CD8-positive, alpha-beta memory T cell (primary cell): Measurements from ENCODE around the gene MYOCD. TPM values are rescaled to one million over a fixed set of nuclear protein-coding genes. Genes with fewer than 3 reads are reported as not detected.

Source experiments
- CTCF ChIA-PET: fragments of 350-600 bp; sonication (Branson Sonifier 250); formaldehyde crosslinking; loops from one replicate; lab custom pipeline; 2021; ENCODE audit warnings: antibody characterized with exemption; lab: Charles Lee
- POLR2A ChIA-PET: fragments of 350-600 bp; sonication (Branson Sonifier 250); formaldehyde crosslinking; loops from one replicate; lab custom pipeline; 2021; ENCODE audit warnings: antibody characterized with exemption; lab: Charles Lee
- DNase-seq, 5 donors: peaks; one replicate each; pipeline versions ENCODE4 v3.0.0 to v3.0.0-alpha.2; 2020 to 2022; ENCODE audit warnings: mixed read lengths in 1 of 5
- H3K27ac ChIP-seq: one replicate; pipeline ENCODE4 v1.7.0; 2013; ENCODE audit warnings: low read depth, mild to moderate bottlenecking, low read length, moderate library complexity
- H3K27me3 ChIP-seq: 2 replicates; pipeline ENCODE4 v1.7.0; 2013; ENCODE audit warnings: low read length, mild to moderate bottlenecking; ENCODE audit not compliant: insufficient read depth, poor library complexity, severe bottlenecking
- H3K36me3 ChIP-seq: 2 replicates; pipeline ENCODE4 v1.7.0; 2013; ENCODE audit warnings: mild to moderate bottlenecking, low read length, moderate library complexity; ENCODE audit not compliant: insufficient read depth
- H3K4me1 ChIP-seq: 2 replicates; pipeline ENCODE4 v1.7.0; 2013; ENCODE audit warnings: mild to moderate bottlenecking, low read length, moderate library complexity; ENCODE audit not compliant: insufficient read depth
- H3K4me3 ChIP-seq: 2 replicates; pipeline ENCODE4 v1.7.0; 2013; ENCODE audit warnings: mild to moderate bottlenecking, low read length
- H3K9me3 ChIP-seq: 2 replicates; pipeline ENCODE4 v1.7.0; 2013; ENCODE audit warnings: mild to moderate bottlenecking, low read length
- H3K27ac Mint-ChIP-seq, 8 donors: one replicate each; pipeline ENCODE4 v1.8.0; 2020 to 2021; ENCODE audit warnings: mixed read lengths in 8 of 8, mild to moderate bottlenecking in 6 of 8, inconsistent platforms in 3 of 8, moderate library complexity in 3 of 8
- H3K27me3 Mint-ChIP-seq, 2 donors: one replicate each; pipeline ENCODE4 v1.8.0; 2020 to 2021; ENCODE audit warnings: mixed read lengths in 2 of 2, mild to moderate bottlenecking in 1 of 2, moderate library complexity in 1 of 2
- H3K36me3 Mint-ChIP-seq, 3 donors: one replicate each; pipeline ENCODE4 v1.8.0; 2020 to 2021; ENCODE audit warnings: mixed read lengths in 3 of 3, inconsistent platforms in 1 of 3, mild to moderate bottlenecking in 1 of 3
- H3K4me1 Mint-ChIP-seq, 3 donors: one replicate each; pipeline ENCODE4 v1.8.0; 2020 to 2021; ENCODE audit warnings: mixed read lengths in 3 of 3, inconsistent platforms in 1 of 3, mild to moderate bottlenecking in 1 of 3
- H3K4me3 Mint-ChIP-seq, 7 donors: one replicate each; pipeline ENCODE4 v1.8.0; 2020 to 2021; ENCODE audit warnings: mixed read lengths in 7 of 7, mild to moderate bottlenecking in 6 of 7, moderate library complexity in 4 of 7, inconsistent platforms in 2 of 7
- H3K9me3 Mint-ChIP-seq, 5 donors: one replicate each; pipeline ENCODE4 v1.8.0; 2020 to 2022; ENCODE audit warnings: mixed read lengths in 5 of 5, mild to moderate bottlenecking in 3 of 5, moderate library complexity in 2 of 5, inconsistent platforms in 1 of 5
- polyA plus RNA-seq: library from polyadenylated mRNA; unstranded; fragments of 300-500 nt; fragmentation: Illumina TruSeq; gene quantifications from one replicate; pipeline ENCODE4 v1.2.3, GENCODE V29; 2021
- total RNA-seq, 2 experiments: library from RNA; stranded (reverse); gene quantifications; one replicate each; pipeline ENCODE4 v1.2.3, GENCODE V29; 2021

MYOCD gene
- total and polyA plus RNA-seq, 3 experiments from 2014 or later = not detected

DNA sequence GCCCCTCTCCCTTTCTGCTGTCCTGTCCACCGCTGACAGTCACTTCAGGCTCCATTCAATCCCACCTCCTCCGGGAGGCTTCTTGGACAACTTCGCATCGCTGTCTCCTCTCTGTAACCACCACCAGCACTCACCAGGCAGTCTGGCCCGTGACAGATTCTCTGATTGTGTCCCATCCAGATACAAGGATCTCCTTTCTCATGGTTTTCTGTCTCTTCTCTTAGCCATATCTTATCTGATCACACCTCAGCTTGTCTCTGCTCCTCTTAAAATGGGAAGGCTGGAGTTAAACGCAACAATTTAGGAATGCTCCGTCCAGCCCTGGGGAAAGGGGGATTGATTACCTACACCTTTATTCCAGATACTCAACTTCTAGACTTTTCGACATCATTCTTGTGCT, 66.7 kb downstream of the MYOCD start:
- no peak overlapping the region for H3K4me3 ChIP-seq
- CTCF ChIA-PET = no interaction called here
- no peaks in the 10 kb centered on the region for H3K36me3 ChIP-seq
- Mint-ChIP-seq H3K4me3 (no peak overlapping the region), H3K9me3 (peaks cover 0 to 8% (median 2%) of the 10 kb centered on the region in 5 donors), H3K36me3 (no peaks in the 10 kb centered on the region), H3K4me1 (no peaks in the 10 kb centered on the region), H3K27ac (no peak overlapping the region), H3K27me3 (no peaks in the 10 kb centered on the region)
- H3K4me1 ChIP-seq = no peaks in the 10 kb centered on the region
- POLR2A ChIA-PET = no interaction called here
- H3K27me3 ChIP-seq = no peaks in the 10 kb centered on the region
- H3K27ac ChIP-seq = no peak overlapping the region
- no peak for DNase-seq
- H3K9me3 ChIP-seq = no peaks in the 10 kb centered on the region

DNA sequence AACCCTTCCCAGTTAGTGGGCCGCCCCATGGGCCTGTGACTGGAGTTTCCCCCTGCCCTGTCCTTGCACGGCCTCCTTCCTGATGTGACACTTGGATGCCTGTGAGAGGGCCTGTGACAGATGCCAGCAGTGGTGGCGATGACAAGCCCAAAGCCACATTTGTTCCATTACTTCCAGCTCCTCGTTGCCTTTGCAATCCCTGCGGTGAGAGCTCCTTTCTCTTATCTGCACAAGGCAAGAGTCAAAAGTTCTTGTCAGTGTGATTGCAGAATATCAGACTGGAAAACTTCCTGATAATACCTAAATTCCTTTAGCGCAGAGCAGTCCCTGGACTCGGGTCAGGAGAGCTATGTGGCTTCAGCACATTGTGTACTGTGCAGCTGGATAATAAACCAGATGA, 69.2 kb downstream of the MYOCD start:
- Mint-ChIP-seq H3K9me3 (peaks cover 0 to 8% (median 0%) of the 10 kb centered on the region in 5 donors), H3K36me3 (no peaks in the 10 kb centered on the region), H3K27ac (no peak overlapping the region), H3K4me3 (no peak overlapping the region), H3K4me1 (no peaks in the 10 kb centered on the region), H3K27me3 (peaks cover 0 to 2% of the 10 kb centered on the region in 2 donors)
- CTCF ChIA-PET = no interaction called here
- H3K27ac ChIP-seq = no peak overlapping the region
- DNase-seq = no peak
- no peaks in the 10 kb centered on the region for H3K27me3 ChIP-seq
- no peaks in the 10 kb centered on the region for H3K9me3 ChIP-seq
- H3K4me1 ChIP-seq = no peaks in the 10 kb centered on the region
- POLR2A ChIA-PET = no interaction called here
- no peaks in the 10 kb centered on the region for H3K36me3 ChIP-seq
- no peak overlapping the region for H3K4me3 ChIP-seq

DNA sequence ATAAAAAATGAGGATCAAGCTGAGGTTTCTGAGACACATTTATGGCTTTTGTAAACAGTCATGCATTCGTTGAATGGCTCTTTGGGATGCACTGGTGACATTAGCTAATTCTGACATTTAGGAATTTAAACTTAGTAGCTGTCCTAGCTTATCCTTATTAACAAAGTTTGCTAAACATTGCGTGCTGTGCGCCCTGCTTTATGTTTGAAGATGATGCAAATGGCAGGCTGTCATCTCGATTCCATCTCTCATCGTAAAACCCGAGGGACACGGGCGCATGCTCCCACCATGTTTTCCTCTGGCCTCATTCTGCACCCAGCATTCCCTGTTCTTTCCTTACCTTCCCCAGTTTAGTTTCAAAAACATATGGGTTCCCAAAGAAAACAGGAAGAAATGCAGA, 69.8 kb downstream of the MYOCD start:
- CTCF ChIA-PET = no interaction called here
- Mint-ChIP-seq H3K36me3 (no peaks in the 10 kb centered on the region), H3K9me3 (peaks cover 0 to 10% (median 0%) of the 10 kb centered on the region in 5 donors), H3K27ac (no peak overlapping the region), H3K27me3 (peaks cover 0 to 2% of the 10 kb centered on the region in 2 donors), H3K4me1 (no peaks in the 10 kb centered on the region), H3K4me3 (no peak overlapping the region)
- no peak for DNase-seq
- POLR2A ChIA-PET = no interaction called here
- H3K27me3 ChIP-seq = no peaks in the 10 kb centered on the region
- H3K9me3 ChIP-seq = no peaks in the 10 kb centered on the region
- H3K27ac ChIP-seq = no peak overlapping the region
- no peak overlapping the region for H3K4me3 ChIP-seq
- no peaks in the 10 kb centered on the region for H3K36me3 ChIP-seq
- H3K4me1 ChIP-seq = no peaks in the 10 kb centered on the region

DNA sequence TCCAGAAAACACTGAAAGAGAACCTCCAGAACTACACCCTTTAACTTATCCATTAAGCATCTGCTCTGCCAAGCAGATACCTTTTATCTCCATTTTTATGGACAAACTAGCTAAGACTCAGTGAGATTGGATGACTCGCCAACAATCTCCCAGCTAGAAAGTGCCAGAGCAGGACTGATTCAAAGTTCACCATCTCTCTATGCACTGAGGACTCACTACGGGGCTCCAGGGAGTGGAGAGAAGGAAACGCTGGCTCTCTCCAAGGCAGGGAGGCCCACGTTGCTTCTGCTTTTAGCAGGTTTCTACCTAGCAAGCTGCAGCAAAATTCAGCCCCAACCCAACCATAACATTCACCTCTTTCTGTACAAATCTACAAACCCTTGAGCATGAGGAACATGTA, 70.8 kb downstream of the MYOCD start:
- no peaks in the 10 kb centered on the region for H3K4me1 Mint-ChIP-seq
- POLR2A ChIA-PET = no interaction called here
- H3K27ac Mint-ChIP-seq = no peak overlapping the region

DNA sequence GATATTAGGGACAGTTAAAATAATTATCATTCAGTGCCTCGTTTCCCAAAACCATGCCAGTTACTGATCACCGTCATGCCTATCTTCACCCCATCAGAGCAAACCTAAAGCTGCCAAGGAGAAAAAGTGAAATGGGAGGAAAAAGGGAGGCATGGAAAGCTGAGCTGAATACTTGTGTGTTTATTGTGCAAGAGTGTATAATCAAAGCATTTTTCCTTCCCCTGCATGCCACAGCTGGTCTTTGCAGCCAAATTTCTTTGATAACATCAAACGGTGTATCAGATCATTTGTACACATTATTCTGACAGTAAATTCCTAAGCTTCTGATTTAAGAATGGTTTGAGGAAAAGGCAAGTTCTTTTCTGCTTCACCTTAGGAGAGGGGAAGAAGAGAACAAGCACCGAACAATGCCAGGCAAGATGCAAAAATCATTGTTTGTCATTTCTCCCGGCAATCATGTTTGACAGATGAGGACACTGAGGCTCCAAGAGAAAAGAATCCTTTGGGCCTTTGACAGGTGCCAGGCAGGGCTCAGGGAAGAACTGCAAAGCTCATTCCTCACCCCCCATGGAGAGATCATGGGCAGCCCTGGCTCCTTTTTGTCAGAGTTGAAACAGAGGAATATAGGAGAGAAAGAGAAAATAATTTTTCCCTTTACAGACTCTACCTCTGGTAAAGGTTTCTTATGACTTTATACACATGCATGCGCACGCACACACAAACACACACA, 72.2 kb downstream of the MYOCD start:
- no peaks in the 10 kb centered on the region for H3K4me1 ChIP-seq
- H3K36me3 ChIP-seq = no peaks in the 10 kb centered on the region
- H3K36me3 Mint-ChIP-seq = no peaks in the 10 kb centered on the region
- no peak for DNase-seq
- no peaks in the 10 kb centered on the region for H3K9me3 ChIP-seq
- POLR2A ChIA-PET = no interaction called here
- H3K27me3 ChIP-seq = no peaks in the 10 kb centered on the region
- no peaks in the 10 kb centered on the region for H3K4me1 Mint-ChIP-seq
- H3K27me3 Mint-ChIP-seq = peaks cover 0 to 2% of the 10 kb centered on the region in 2 donors
- peaks cover 0 to 5% (median 1%) of the 10 kb centered on the region in 5 donors for H3K9me3 Mint-ChIP-seq
- H3K4me3 ChIP-seq = no peak overlapping the region
- CTCF ChIA-PET = no interaction called here
- H3K4me3 Mint-ChIP-seq = no peak overlapping the region
- no peak overlapping the region for H3K27ac Mint-ChIP-seq
- H3K27ac ChIP-seq = no peak overlapping the region

More for the DNA sequence above, 70.8 kb downstream of the MYOCD start:
- Mint-ChIP-seq H3K4me3 (no peak overlapping the region), H3K27me3 (peaks cover 0 to 2% of the 10 kb centered on the region in 2 donors), H3K36me3 (no peaks in the 10 kb centered on the region), H3K9me3 (peaks cover 0 to 10% (median 1%) of the 10 kb centered on the region in 5 donors)
- H3K4me1 ChIP-seq = no peaks in the 10 kb centered on the region
- H3K27me3 ChIP-seq = no peaks in the 10 kb centered on the region
- H3K36me3 ChIP-seq = no peaks in the 10 kb centered on the region
- no peak overlapping the region for H3K4me3 ChIP-seq
- DNase-seq = no peak
- CTCF ChIA-PET = no interaction called here
- H3K9me3 ChIP-seq = no peaks in the 10 kb centered on the region
- H3K27ac ChIP-seq = no peak overlapping the region

DNA sequence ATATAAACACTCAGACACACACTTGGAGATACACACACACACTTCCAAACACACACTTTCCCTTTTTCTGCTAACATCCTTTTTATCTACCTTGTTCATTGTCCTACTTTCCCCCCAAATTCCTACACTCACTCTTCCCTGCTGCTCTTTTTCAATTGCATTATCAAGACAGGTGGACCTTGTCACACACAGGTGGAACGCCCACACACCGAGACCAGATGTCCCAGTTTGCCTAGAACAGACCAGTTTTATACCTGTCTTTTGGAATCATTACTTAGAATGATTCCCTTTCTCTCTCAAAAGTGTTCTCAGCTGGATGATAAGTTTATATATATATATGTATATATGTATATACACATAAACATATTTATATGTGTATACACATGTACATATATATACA, 72.9 kb downstream of the MYOCD start:
- ChIA-PET CTCF (no interaction called here), POLR2A (no interaction called here)
- no peaks in the 10 kb centered on the region for H3K27me3 ChIP-seq

DNA sequence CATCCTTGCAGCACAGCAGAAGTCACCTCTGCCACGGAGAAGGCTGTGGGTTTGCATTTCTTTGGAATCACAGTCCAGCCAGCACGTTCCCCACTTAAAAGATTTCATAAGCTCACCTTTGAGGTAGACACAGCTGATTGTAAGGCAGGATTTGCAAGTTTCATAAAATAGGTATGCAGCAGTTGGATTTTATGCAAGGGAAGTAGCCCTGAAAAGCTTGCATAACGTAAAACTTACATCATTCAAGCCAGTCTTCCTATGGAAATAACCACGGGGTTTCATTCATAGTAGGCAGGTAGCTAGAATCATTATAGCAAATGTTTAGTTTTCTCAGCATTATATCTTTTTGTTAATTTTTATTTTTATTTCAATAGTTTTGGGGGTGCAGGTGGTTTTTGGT, 73.8 kb downstream of the MYOCD start:
- H3K36me3 Mint-ChIP-seq = no peaks in the 10 kb centered on the region
- ChIA-PET CTCF (no interaction called here), POLR2A (no interaction called here)
- H3K36me3 ChIP-seq = no peaks in the 10 kb centered on the region
- H3K4me1 Mint-ChIP-seq = no peaks in the 10 kb centered on the region
- H3K4me1 ChIP-seq = no peaks in the 10 kb centered on the region
- no peak for DNase-seq
- H3K4me3 ChIP-seq = no peak overlapping the region
- H3K27me3 Mint-ChIP-seq = peaks cover 0 to 2% of the 10 kb centered on the region in 2 donors
- no peaks in the 10 kb centered on the region for H3K9me3 ChIP-seq
- no peak overlapping the region for H3K27ac ChIP-seq
- no peaks in the 10 kb centered on the region for H3K27me3 ChIP-seq
- no peak overlapping the region for H3K27ac Mint-ChIP-seq
- peaks cover 0 to 5% (median 1%) of the 10 kb centered on the region in 5 donors for H3K9me3 Mint-ChIP-seq
- H3K4me3 Mint-ChIP-seq = no peak overlapping the region

More for the DNA sequence above, 72.9 kb downstream of the MYOCD start:
- Histone ChIP-seq H3K4me1 (no peaks in the 10 kb centered on the region), H3K36me3 (no peaks in the 10 kb centered on the region), H3K9me3 (no peaks in the 10 kb centered on the region), H3K4me3 (no peak overlapping the region), H3K27ac (no peak overlapping the region)
- Mint-ChIP-seq H3K27ac (no peak overlapping the region), H3K4me1 (no peaks in the 10 kb centered on the region), H3K4me3 (no peak overlapping the region), H3K36me3 (no peaks in the 10 kb centered on the region), H3K9me3 (peaks cover 0 to 5% (median 1%) of the 10 kb centered on the region in 5 donors), H3K27me3 (peaks cover 0 to 2% of the 10 kb centered on the region in 2 donors)
- no peak for DNase-seq

DNA sequence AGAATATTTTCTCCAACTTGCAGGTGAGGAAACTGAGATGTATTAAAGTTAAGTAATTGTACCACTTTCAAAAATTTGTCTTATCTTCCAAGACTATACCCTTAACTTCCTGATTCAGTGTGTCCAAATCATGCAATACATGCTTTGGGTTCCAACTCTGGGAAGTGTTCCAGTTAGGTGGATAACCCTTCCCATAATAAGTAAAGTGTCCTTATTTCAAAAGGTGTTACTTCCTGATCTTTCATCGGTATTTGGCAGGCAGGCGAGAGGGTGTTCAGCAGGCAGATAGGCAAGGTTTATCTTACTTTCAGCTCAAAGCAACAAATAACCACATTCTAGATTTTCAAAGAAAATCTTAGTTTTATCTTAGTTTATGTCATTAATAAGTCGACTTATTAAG, 77.4 kb downstream of the MYOCD start:
- no peak overlapping the region for H3K4me3 ChIP-seq
- H3K27me3 Mint-ChIP-seq = peaks cover 2 to 4% of the 10 kb centered on the region in 2 donors
- no peak overlapping the region for H3K27ac ChIP-seq
- ChIA-PET CTCF (no interaction called here), POLR2A (no interaction called here)
- no peaks in the 10 kb centered on the region for H3K4me1 ChIP-seq
- H3K9me3 Mint-ChIP-seq = peaks cover 0 to 6% (median 2%) of the 10 kb centered on the region in 5 donors
- no peaks in the 10 kb centered on the region for H3K9me3 ChIP-seq
- no peaks in the 10 kb centered on the region for H3K27me3 ChIP-seq
- no peaks in the 10 kb centered on the region for H3K36me3 ChIP-seq
- no peak overlapping the region for H3K4me3 Mint-ChIP-seq
- no peak overlapping the region for H3K27ac Mint-ChIP-seq
- no peaks in the 10 kb centered on the region for H3K36me3 Mint-ChIP-seq
- H3K4me1 Mint-ChIP-seq = no peaks in the 10 kb centered on the region
- DNase-seq = no peak
